ENCODE results near the gene OLFM2. TPM values are rescaled to one million over a fixed set of nuclear protein-coding genes. Genes with fewer than 3 reads are reported as not detected.

OLFM2 gene
- total RNA-seq, 1 donor from 2014 or later, result 1.7 TPM

DNA sequence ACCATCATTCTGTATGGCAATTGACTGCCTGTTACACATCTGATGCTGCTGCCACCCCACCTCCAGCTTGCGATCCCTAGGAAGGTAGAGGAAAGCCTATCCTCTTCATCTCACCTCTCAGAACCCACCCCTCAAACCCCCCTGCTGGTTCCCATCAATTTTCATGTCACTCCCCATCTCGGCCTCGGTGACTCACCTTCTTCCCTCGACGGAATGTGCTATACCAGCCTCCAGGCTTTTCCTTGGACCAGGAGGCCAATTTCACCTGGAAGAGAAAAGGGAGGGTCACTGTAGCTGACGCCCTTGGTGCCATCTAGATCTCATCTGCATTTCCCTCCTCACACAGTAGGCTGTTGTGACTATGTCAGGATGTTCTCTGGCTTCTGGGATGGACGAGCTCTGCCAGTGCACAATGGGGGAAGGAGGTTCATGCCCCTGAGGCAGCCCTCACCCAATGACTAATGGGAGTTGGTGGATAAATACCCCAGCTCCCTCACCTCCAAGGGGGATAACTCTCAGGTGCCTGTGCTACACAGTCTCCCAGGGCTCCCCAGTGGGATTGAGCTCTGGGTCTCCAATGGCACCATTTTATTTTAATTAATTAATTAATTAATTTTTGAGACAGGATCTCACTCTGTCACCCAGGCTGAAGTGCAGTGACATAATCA is 26.4 kb upstream of the OLFM2 start:
- no peaks in the 10 kb centered on the region for H3K9me3 ChIP-seq (replicated peaks)
- H3K36me3 ChIP-seq, result peaks cover 28% of the 10 kb centered on the region
- peaks cover 91% of the 10 kb centered on the region for H3K27me3 ChIP-seq (ENCODE audit: low read depth)
- no peak overlapping the region for H3K27ac ChIP-seq (replicated peaks)
- H3K4me1 ChIP-seq, result no peaks in the 10 kb centered on the region
- intact Hi-C loops (cut with micrococcal nuclease), result no loop called here
- no peak overlapping the region for H3K4me3 ChIP-seq
- no peak for DNase-seq
- TF ChIP-seq, protein P1, sequence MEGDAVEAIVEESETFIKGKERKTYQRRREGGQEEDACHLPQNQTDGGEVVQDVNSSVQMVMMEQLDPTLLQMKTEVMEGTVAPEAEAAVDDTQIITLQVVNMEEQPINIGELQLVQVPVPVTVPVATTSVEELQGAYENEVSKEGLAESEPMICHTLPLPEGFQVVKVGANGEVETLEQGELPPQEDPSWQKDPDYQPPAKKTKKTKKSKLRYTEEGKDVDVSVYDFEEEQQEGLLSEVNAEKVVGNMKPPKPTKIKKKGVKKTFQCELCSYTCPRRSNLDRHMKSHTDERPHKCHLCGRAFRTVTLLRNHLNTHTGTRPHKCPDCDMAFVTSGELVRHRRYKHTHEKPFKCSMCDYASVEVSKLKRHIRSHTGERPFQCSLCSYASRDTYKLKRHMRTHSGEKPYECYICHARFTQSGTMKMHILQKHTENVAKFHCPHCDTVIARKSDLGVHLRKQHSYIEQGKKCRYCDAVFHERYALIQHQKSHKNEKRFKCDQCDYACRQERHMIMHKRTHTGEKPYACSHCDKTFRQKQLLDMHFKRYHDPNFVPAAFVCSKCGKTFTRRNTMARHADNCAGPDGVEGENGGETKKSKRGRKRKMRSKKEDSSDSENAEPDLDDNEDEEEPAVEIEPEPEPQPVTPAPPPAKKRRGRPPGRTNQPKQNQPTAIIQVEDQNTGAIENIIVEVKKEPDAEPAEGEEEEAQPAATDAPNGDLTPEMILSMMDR (IDR thresholded peaks at IDR 0.05; ENCODE audit: borderline replicate concordance), result no peak

DNA sequence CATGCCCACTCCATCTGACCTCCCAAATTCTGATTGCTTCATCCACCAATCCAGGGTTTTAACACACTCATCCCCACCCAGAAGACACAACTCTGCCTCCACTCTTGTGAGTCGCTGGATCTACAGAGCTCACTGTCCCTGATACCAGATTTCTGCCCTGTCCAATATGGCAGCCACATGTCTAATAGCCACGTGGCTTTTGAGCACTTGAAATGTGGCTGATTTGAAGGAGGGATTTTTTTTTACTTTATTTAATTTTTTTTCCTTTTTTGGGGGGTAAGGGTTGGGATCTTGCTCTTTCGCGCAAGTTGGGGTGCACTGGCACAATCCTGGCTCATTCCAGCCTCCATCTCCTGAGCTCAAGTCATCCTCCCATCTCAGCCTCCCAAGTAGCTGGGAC is 24.8 kb upstream of the OLFM2 start:
- H3K9me3 ChIP-seq (replicated peaks), result no peaks in the 10 kb centered on the region
- no peak for DNase-seq
- no peak overlapping the region for H3K4me3 ChIP-seq
- intact Hi-C loops (cut with micrococcal nuclease), result no loop called here
- H3K27ac ChIP-seq (replicated peaks), result no peak overlapping the region
- TF ChIP-seq, protein P1 (IDR thresholded peaks at IDR 0.05; ENCODE audit: borderline replicate concordance), result no peak
- peaks cover 28% of the 10 kb centered on the region for H3K36me3 ChIP-seq
- H3K4me1 ChIP-seq, result no peaks in the 10 kb centered on the region
- peaks cover 86% of the 10 kb centered on the region for H3K27me3 ChIP-seq (ENCODE audit: low read depth)

DNA sequence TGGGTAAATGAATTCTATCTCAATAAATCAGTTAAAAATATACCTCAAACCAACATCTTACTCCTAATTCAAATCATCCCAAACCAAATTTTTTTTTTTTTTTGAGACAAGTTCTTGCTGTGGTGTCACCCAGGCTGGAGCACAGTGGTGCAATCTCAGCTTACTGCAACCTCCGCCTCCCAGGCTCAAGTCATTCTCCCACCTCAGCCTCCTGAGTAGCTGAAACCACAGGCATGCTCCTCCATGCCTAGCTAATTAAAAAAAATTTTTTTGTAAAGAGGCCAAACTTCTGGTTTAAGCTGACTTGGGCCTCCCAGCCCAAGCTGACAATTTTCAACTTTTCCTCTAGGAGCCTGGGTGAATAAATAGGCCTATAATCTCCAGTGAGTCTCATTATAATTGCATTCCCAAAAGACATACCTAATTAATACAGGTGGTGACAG is 22.1 kb upstream of the OLFM2 start:
- Histone ChIP-seq H3K4me1 (no peaks in the 10 kb centered on the region), H3K27ac (replicated peaks) (no peak overlapping the region), H3K36me3 (peaks cover 19% of the 10 kb centered on the region), H3K9me3 (replicated peaks) (no peaks in the 10 kb centered on the region), H3K27me3 (ENCODE audit: low read depth) (peaks cover 74% of the 10 kb centered on the region), H3K4me3 (no peak overlapping the region)
- DNase-seq, result no peak
- TF ChIP-seq, protein P1 (IDR thresholded peaks at IDR 0.05; ENCODE audit: borderline replicate concordance), result no peak
- intact Hi-C loops (cut with micrococcal nuclease), result no loop called here

DNA sequence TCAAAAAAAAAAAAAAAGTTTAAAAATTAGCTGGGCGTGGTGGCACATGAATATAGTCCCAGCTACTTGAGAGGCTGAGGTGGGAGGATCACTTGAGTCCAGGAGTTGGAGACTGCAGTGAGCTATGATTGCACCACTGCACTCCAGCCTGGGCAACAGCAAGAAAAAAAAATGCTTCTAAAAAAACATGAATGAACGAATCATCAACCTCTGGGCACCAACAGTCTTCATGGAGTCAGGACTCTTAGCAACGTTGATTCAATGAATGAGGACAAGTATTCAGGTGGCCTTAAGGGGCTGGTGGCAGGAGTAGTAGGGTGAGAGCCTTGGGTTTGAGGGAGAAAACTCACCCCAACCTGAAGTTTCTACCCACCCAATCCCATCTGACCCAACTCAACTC is 20.6 kb upstream of the OLFM2 start:
- intact Hi-C loops (cut with micrococcal nuclease), result no loop called here
- no peak overlapping the region for H3K4me3 ChIP-seq
- TF ChIP-seq, protein P1 (IDR thresholded peaks at IDR 0.05; ENCODE audit: borderline replicate concordance), result no peak
- peaks cover 73% of the 10 kb centered on the region for H3K27me3 ChIP-seq (ENCODE audit: low read depth)
- peaks cover 5% of the 10 kb centered on the region for H3K36me3 ChIP-seq
- no peak for DNase-seq
- no peak overlapping the region for H3K27ac ChIP-seq (replicated peaks)
- H3K4me1 ChIP-seq, result no peaks in the 10 kb centered on the region
- H3K9me3 ChIP-seq (replicated peaks), result no peaks in the 10 kb centered on the region

DNA sequence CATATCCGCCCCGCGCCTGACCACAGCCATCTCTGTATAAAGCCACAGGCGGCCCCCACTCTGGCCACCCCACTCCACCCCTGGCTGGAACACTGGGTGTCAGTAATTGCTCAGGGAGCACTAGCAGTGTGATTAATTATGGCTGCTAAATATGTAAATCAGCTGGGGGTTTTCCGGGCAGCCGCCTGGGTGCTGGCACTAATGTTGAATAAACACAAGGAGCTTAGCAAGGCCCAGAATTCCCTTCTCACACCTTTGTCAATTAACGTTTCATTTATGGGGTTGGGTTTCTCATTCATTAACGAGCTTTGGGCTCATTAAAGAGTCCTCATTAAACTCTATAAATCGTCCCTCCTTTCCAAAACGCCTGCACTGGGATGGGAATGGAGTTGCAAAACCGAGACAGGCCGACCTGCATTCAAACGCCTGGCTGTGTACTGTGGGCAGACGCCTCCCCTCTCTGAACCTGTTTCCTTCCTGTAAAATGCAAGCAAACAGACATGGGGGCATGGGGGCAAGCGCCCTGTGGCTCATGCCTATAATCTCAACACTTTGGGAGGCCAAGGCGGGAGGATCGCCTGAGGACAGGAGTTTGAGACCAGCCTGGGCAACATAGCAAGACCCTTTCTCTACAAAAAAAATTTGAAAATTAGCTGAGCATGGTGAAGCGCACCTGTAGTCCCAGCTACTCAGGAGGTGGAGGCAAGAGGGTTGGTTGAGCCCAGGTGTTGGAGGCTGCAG is 17.7 kb upstream of the OLFM2 start:
- H3K4me3 ChIP-seq, result no peak overlapping the region
- intact Hi-C loops (cut with micrococcal nuclease), result no loop called here
- no peaks in the 10 kb centered on the region for H3K9me3 ChIP-seq (replicated peaks)
- H3K4me1 ChIP-seq, result no peaks in the 10 kb centered on the region
- TF ChIP-seq, protein P1 (IDR thresholded peaks at IDR 0.05; ENCODE audit: borderline replicate concordance), result no peak
- no peak for DNase-seq
- peaks cover 64% of the 10 kb centered on the region for H3K27me3 ChIP-seq (ENCODE audit: low read depth)
- no peak overlapping the region for H3K27ac ChIP-seq (replicated peaks)
- H3K36me3 ChIP-seq, result no peaks in the 10 kb centered on the region

Data from left ventricle myocardium inferior (tissue), 1 donor.